Neuronal stem cell (in vitro differentiated cells): ENCODE results near the gene VAPB.

Experiments
- DNase-seq: peaks from one replicate; pipeline ENCODE4 v3.0.0-alpha.2; 2013; ENCODE audit warnings: low spot score
- H2AFZ ChIP-seq: one replicate; pipeline ENCODE4 v1.6.1; 2013; ENCODE audit warnings: mild to moderate bottlenecking, low read length, inconsistent platforms
- H2AK5ac ChIP-seq: 2 replicates; pipeline ENCODE4 v1.6.1; 2013; ENCODE audit warnings: low read depth, mild to moderate bottlenecking, inconsistent platforms, low read length, moderate library complexity, mixed read lengths
- H2BK120ac ChIP-seq: 2 replicates; pipeline ENCODE4 v1.6.1; 2013; ENCODE audit warnings: low read depth, mild to moderate bottlenecking, inconsistent platforms, low read length, moderate library complexity, mixed read lengths
- H2BK12ac ChIP-seq: one replicate; pipeline ENCODE4 v1.6.1; 2013; ENCODE audit warnings: low read length, inconsistent platforms
- H2BK15ac ChIP-seq: 2 replicates; pipeline ENCODE4 v1.6.1; 2013; ENCODE audit warnings: mild to moderate bottlenecking, low read length, inconsistent platforms, mixed read lengths
- H2BK5ac ChIP-seq: one replicate; pipeline ENCODE4 v1.6.1; 2013; ENCODE audit warnings: inconsistent platforms, mild to moderate bottlenecking, low read length, moderate library complexity
- H3K14ac ChIP-seq: one replicate; pipeline ENCODE4 v1.6.1; 2013; ENCODE audit warnings: low read length, inconsistent platforms
- H3K18ac ChIP-seq: 2 replicates; pipeline ENCODE4 v1.6.1; 2013; ENCODE audit warnings: low read length, inconsistent platforms
- H3K23ac ChIP-seq: 2 replicates; pipeline ENCODE4 v1.6.1; 2013; ENCODE audit warnings: low read depth, mild to moderate bottlenecking, mixed read lengths, low read length, inconsistent platforms; ENCODE audit not compliant: poor library complexity
- H3K27ac ChIP-seq: replicated peaks from 3 replicates; pipeline ENCODE4 v1.5.1; 2013; ENCODE audit warnings: low read length, inconsistent platforms
- H3K27me3 ChIP-seq, 3 experiments: 2 replicates each; pipeline ENCODE4 v1.6.1; 2013; ENCODE audit warnings: low read length in 3 of 3, mild to moderate bottlenecking in 2 of 3, inconsistent platforms in 1 of 3, low read depth in 1 of 3, mixed read lengths in 1 of 3, moderate library complexity in 1 of 3; ENCODE audit not compliant: control insufficient read depth in 3 of 3, insufficient read depth in 3 of 3
- H3K36me3 ChIP-seq, 2 donors: replicated peaks in 1 of 2; 2 replicates each; pipeline ENCODE4 v1.6.1; 2013; ENCODE audit warnings: low read length in 2 of 2; ENCODE audit not compliant: control insufficient read depth in 2 of 2, insufficient read depth in 2 of 2
- H3K4ac ChIP-seq: 2 replicates; pipeline ENCODE4 v1.6.1; 2013; ENCODE audit warnings: inconsistent platforms, mild to moderate bottlenecking, low read length, moderate library complexity
- H3K4me1 ChIP-seq, 2 donors: 1 replicate in 1 of 2; 2 replicates in 1 of 2; pipeline ENCODE4 v1.6.1; 2013; ENCODE audit warnings: low read length in 2 of 2, low read depth in 1 of 2; ENCODE audit not compliant: control insufficient read depth in 2 of 2, insufficient read depth in 1 of 2
- H3K4me2 ChIP-seq: one replicate; pipeline ENCODE4 v1.6.1; 2013; ENCODE audit warnings: mild to moderate bottlenecking, low read length, inconsistent platforms; ENCODE audit not compliant: insufficient read depth, poor library complexity, severe bottlenecking
- H3K4me3 ChIP-seq, 2 donors: 2 replicates each; pipeline ENCODE4 v1.5.1; 2013; ENCODE audit warnings: low read length in 2 of 2, mild to moderate bottlenecking in 2 of 2, inconsistent platforms in 1 of 2, moderate library complexity in 1 of 2
- H3K79me1 ChIP-seq: one replicate; pipeline ENCODE4 v1.6.1; 2013; ENCODE audit warnings: low read depth, mild to moderate bottlenecking, inconsistent platforms, low read length, moderate library complexity
- H3K9ac ChIP-seq: one replicate; pipeline ENCODE4 v1.6.1; 2013; ENCODE audit warnings: mild to moderate bottlenecking, low read depth, low read length, inconsistent platforms; ENCODE audit not compliant: poor library complexity
- H3K9me3 ChIP-seq, 2 donors: replicated peaks in 1 of 2; 2 replicates each; pipeline versions ENCODE3 to v1.6.1; 2013; ENCODE audit warnings: low read length in 2 of 2, mild to moderate bottlenecking in 2 of 2, inconsistent platforms in 1 of 2, low read depth in 1 of 2, mixed read lengths in 1 of 2, moderate library complexity in 1 of 2; ENCODE audit not compliant: control insufficient read depth in 2 of 2, insufficient read depth in 1 of 2
- H4K8ac ChIP-seq: one replicate; pipeline ENCODE4 v1.6.1; 2013; ENCODE audit warnings: low read depth, mild to moderate bottlenecking, inconsistent platforms, low read length, moderate library complexity
- H4K91ac ChIP-seq: one replicate; pipeline ENCODE4 v1.6.1; 2013; ENCODE audit warnings: low read length, low read depth, mild to moderate bottlenecking, inconsistent platforms; ENCODE audit not compliant: poor library complexity
- WGBS, 2 donors: extraction: QIAGEN DNeasy Blood & Tissue Kit; methylation state at CpG; one replicate each; pipeline ENCODE4 v1.1.7; 2013; ENCODE audit warnings: missing lambda C conversion rate in 2 of 2, mixed read lengths in 1 of 2; ENCODE audit not compliant: insufficient read length in 2 of 2, insufficient replicate concordance in 1 of 2; ENCODE audit errors: extremely low coverage in 2 of 2; 5-methylcytosine and 5-hydroxymethylcytosine counted together

VAPB gene

DNA sequence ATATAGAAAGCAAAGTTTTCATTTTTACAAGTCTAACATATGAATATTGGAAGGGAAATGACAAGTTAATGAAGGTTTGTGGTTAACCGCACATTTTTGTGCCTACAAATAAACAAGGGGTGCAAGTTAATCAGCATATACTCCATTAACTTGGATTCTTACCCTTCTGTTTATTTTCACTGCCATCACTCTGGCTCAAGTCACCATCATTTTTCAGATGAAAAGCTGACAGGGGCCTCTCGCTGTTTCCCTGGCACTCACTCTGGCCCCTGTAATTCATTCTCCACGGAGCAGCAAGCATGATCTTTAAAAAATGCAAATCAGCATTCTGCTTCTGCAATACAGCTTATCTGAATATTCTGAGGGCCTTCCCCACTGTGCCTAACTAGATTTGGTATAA is 96.4 kb downstream of the VAPB start:
- Histone ChIP-seq H4K91ac (no peak overlapping the region), H2AFZ (no peak overlapping the region), H3K36me3 (no peaks in the 10 kb centered on the region), H3K4ac (no peak overlapping the region), H3K4me3 (no peak overlapping the region), H3K9me3 (peaks cover 5 to 19% of the 10 kb centered on the region in 2 donors), H2AK5ac (no peak overlapping the region), H2BK5ac (no peak overlapping the region), H3K18ac (no peak overlapping the region), H3K27me3 (no peaks in the 10 kb centered on the region), H3K79me1 (no peaks in the 10 kb centered on the region), H3K9ac (no peak overlapping the region), H2BK12ac (no peak overlapping the region), H2BK120ac (no peak overlapping the region), H2BK15ac (no peak overlapping the region), H3K14ac (no peak overlapping the region), H3K4me1 (peaks cover 0 to 2% of the 10 kb centered on the region in 2 donors), H3K4me2 (no peak overlapping the region), H4K8ac (no peak overlapping the region), H3K23ac (no peak overlapping the region), H3K27ac (no peak overlapping the region)
- no peak for DNase-seq
- no CpG with 5 or more reads among the region's 3 CpGs for WGBS, 2 donors

DNA sequence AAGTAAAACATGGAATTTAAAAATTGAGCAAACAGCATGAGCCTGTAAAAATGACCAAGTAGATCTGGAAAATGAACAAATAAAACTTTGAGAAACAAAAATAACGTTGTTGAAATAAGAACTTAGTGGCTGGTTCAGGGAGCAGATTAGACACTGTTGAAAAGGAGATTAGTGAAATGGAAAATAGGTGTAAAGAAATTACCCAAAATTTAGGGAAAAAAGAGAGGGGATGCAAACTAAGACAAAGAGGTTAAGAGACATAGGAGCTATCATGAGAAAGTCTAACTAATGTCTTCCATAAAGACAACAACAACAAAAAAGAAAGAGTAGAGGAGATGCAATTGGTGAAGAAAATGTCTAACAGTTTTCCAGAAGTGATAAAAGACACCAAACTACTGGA is 97.2 kb downstream of the VAPB start:
- Histone ChIP-seq H3K4me1 (peaks cover 0 to 2% of the 10 kb centered on the region in 2 donors), H2AK5ac (no peak overlapping the region), H4K8ac (no peak overlapping the region), H2BK12ac (no peak overlapping the region), H3K4ac (no peak overlapping the region), H3K27me3 (no peaks in the 10 kb centered on the region), H3K27ac (no peak overlapping the region), H3K9ac (no peak overlapping the region), H4K91ac (no peak overlapping the region), H2BK15ac (no peak overlapping the region), H3K4me2 (no peak overlapping the region), H3K23ac (no peak overlapping the region), H3K4me3 (no peak overlapping the region), H3K18ac (no peak overlapping the region), H3K36me3 (no peaks in the 10 kb centered on the region), H2BK120ac (no peak overlapping the region), H3K14ac (no peak overlapping the region), H2AFZ (no peak overlapping the region), H3K9me3 (peaks cover 5 to 22% of the 10 kb centered on the region in 2 donors), H2BK5ac (no peak overlapping the region), H3K79me1 (no peaks in the 10 kb centered on the region)
- WGBS, 2 donors: no CpG with 5 or more reads among the region's 1 CpG
- DNase-seq: no peak

DNA sequence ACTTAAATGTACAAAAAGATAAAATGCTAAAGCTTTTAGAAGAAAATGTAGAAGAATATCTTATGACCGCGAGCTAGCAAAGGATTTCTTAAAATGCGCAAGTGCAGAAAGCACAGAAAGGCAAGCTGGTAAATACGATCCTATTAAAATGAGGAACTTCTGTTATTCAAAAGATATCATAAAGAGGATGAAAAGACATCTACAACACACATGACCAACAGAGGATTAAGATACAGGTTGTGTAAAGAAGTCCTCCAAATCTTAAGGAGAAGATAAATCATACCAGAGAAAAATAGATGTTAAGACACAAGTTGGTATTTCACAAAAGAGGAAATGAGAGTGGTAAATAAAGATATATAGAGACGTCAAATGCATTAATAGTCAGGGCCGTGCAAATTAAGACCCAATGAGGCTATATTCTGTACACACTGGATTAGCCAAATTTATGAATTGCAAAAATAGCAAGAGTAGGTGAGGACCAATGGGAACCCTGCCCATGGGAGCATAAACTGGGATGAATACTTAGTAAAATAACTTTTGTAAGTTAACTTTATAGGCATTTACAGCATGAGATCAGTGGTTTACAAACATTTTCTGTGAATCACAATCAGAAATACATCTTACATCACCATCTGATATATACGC is 103.2 kb downstream of the VAPB start:
- Histone ChIP-seq H3K14ac (no peak overlapping the region), H3K4me3 (no peak overlapping the region), H3K9ac (no peak overlapping the region), H3K27ac (no peak overlapping the region), H2BK15ac (no peak overlapping the region), H3K4me1 (peaks cover 4 to 12% of the 10 kb centered on the region in 2 donors), H3K27me3 (no peaks in the 10 kb centered on the region), H3K18ac (no peak overlapping the region), H4K8ac (no peak overlapping the region), H3K4me2 (no peak overlapping the region), H3K36me3 (no peaks in the 10 kb centered on the region), H3K79me1 (no peaks in the 10 kb centered on the region), H2BK12ac (no peak overlapping the region), H2BK120ac (no peak overlapping the region), H2AK5ac (no peak overlapping the region), H4K91ac (no peak overlapping the region), H2AFZ (no peak overlapping the region), H2BK5ac (no peak overlapping the region), H3K23ac (no peak overlapping the region), H3K9me3 (peaks cover 5 to 12% of the 10 kb centered on the region in 2 donors), H3K4ac (no peak overlapping the region)
- DNase-seq: no peak
- no CpG with 5 or more reads among the region's 7 CpGs for WGBS, 2 donors

DNA sequence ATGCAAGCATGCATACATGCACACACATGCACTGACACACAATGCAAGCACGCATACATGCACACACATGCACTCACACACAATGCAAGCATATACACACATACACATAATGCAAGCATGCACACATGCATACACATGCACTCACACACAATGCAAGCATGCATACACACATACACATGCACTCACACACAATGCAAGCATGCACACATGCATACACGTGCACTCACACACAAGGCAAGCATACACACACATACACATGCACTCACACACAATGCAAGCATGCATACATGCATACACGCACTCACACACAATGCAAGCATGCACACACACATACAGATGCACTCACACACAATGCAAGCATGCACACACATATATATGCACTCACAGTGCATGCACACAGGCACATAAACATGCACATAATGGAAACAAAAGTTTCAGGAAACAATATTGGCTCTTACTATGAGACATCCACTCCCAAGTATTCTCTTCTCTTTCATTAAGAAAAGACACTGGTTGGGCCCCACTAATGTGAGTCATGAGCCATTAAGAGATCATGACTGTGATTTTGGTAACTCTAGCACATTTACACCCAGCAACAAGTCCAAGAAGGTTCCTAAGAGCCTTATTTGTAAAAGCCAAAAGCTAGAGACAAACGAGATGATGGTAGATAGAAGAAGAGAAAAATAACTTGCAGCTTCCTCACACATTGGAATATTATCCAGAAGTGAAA is 103.9 kb downstream of the VAPB start:
- H4K91ac ChIP-seq: no peak overlapping the region
- WGBS, 2 donors: no CpG with 5 or more reads among the region's 4 CpGs

More for the DNA sequence above, 103.9 kb downstream of the VAPB start:
- Histone ChIP-seq H3K36me3 (no peaks in the 10 kb centered on the region), H2BK120ac (no peak overlapping the region), H3K4me3 (peak overlapping the region in 1 of 2 donors; percentile 47), H2AFZ (no peak overlapping the region), H3K14ac (peak overlapping the region; percentile 40), H2BK5ac (no peak overlapping the region), H2AK5ac (no peak overlapping the region), H3K4me1 (peaks cover 5 to 20% of the 10 kb centered on the region in 2 donors), H3K4ac (no peak overlapping the region), H3K27me3 (no peaks in the 10 kb centered on the region), H3K9ac (peak overlapping the region; percentile 8), H2BK12ac (no peak overlapping the region), H3K18ac (no peak overlapping the region), H3K79me1 (no peaks in the 10 kb centered on the region), H3K23ac (peak overlapping the region; percentile 1), H3K4me2 (no peak overlapping the region), H3K9me3 (peaks cover 2 to 5% of the 10 kb centered on the region in 2 donors), H4K8ac (peak overlapping the region; percentile 78), H3K27ac (no peak overlapping the region), H2BK15ac (no peak overlapping the region)
- no peak for DNase-seq
